ENCODE results near the gene TALDO1. TPM values are rescaled to one million over a fixed set of nuclear protein-coding genes. Genes with fewer than 3 reads are reported as not detected.

The TALDO1 gene
- total RNA-seq, 1 experiment from 2014 or later, result 268 TPM

- Mint-ChIP-seq H3K36me3 (ENCODE audit: insufficient read depth in 1 of 3, low read depth in 3 of 3) (peaks cover 29 to 40% (median 29%) of the 10 kb centered on the region in 3 experiments), H3K27ac (peak overlapping the region in 2 of 3 experiments; percentile 87 to 99; a peak in 4 of 7 replicates), H3K9me3 (no peaks in the 10 kb centered on the region), H3K27me3 (ENCODE audit: low read depth) (no peaks in the 10 kb centered on the region), H3K4me1 (peaks cover 11 to 28% of the 10 kb centered on the region in 2 experiments), H3K4me3 (peak overlapping the region; percentile 91 to 98)
- Histone ChIP-seq H3K4ac (ENCODE audit: low read depth, low read length) (no peak overlapping the region), H3K18ac (ENCODE audit: insufficient read length, low read depth, low read length) (no peak overlapping the region), H3K23me2 (ENCODE audit: insufficient read length, low read depth, low read length, poor library complexity, severe bottlenecking) (peaks cover 16% of the 10 kb centered on the region), H3K56ac (ENCODE audit: insufficient read length, low read depth, low read length) (no peak overlapping the region), H3K4me1 (ENCODE audit: insufficient read depth, low read length) (no peaks in the 10 kb centered on the region), H3K9ac (ENCODE audit: extremely low read depth, insufficient read length, low read length) (peak overlapping the region; percentile 61), H3K9me3 (ENCODE audit: control insufficient read depth, low read depth, low read length) (no peaks in the 10 kb centered on the region), H2AK5ac (ENCODE audit: insufficient read length, low read length) (no peak overlapping the region), H2BK20ac (ENCODE audit: low read depth, low read length, poor library complexity, severe bottlenecking) (no peak overlapping the region), H4K20me1 (ENCODE audit: control insufficient read depth, insufficient read depth, insufficient read length) (no peaks in the 10 kb centered on the region), H4K91ac (ENCODE audit: insufficient read length, low read depth, low read length) (no peak overlapping the region), H3K4me2 (ENCODE audit: insufficient read depth, insufficient read length, low read length) (peak overlapping the region; percentile 57), H3K14ac (ENCODE audit: insufficient read depth, low read length) (peak overlapping the region; percentile 47; the same call in 1 of the 2 replicates), H2BK120ac (ENCODE audit: low read depth, low read length, poor library complexity, severe bottlenecking) (no peak overlapping the region), H3K27me3 (ENCODE audit: insufficient read depth, low read length) (no peaks in the 10 kb centered on the region), H3K23ac (ENCODE audit: insufficient read length, low read depth, low read length) (no peak overlapping the region), H3K79me1 (ENCODE audit: insufficient read depth, low read depth, low read length, poor library complexity, severe bottlenecking) (peaks cover 9% of the 10 kb centered on the region), H2BK12ac (ENCODE audit: insufficient read length, low read depth, low read length) (no peak overlapping the region), H2AFZ (ENCODE audit: low read length) (no peak overlapping the region), H3T11ph (ENCODE audit: low read length) (no peak overlapping the region), H2BK5ac (ENCODE audit: insufficient read length, low read length) (no peak overlapping the region), H4K5ac (ENCODE audit: insufficient read length, low read depth, low read length) (no peak overlapping the region), H2BK15ac (ENCODE audit: low read depth, low read length) (no peak overlapping the region), H3K79me2 (ENCODE audit: insufficient read depth, low read length) (peaks cover 10% of the 10 kb centered on the region; the same call in 1 of the 2 replicates), H4K8ac (replicated peaks; ENCODE audit: insufficient read length, low read depth, low read length) (no peak overlapping the region), H3K27ac (ENCODE audit: insufficient read length, low read depth, low read length) (no peak overlapping the region)
- no peak for DNase-seq
- WGBS (ENCODE audit: extremely low coverage, insufficient read length, low lambda C conversion rate), result no CpG with 5 or more reads among the region's 55 CpGs
- peak; percentile 19; the same call in 1 of the 3 replicates for TF ChIP-seq CTCF (conservative IDR thresholded peaks at IDR 0.05)
These were observed 62.8 kb downstream of the TALDO1 start for GRCh38 chr11:810040-810567.

All from H9 (cell line).